H9 (cell line): ENCODE data around the gene NPHP4. TPM values are rescaled to one million over a fixed set of nuclear protein-coding genes. Genes with fewer than 3 reads are reported as not detected.

Experiments used
- DNase-seq: peaks from one replicate; pipeline ENCODE4 v3.0.0-alpha.2; 2017
- H2AFZ ChIP-seq: one replicate; pipeline ENCODE4 v1.6.1; 2013; ENCODE audit warnings: mild to moderate bottlenecking, low read length, control low read depth, moderate library complexity
- H2AK5ac ChIP-seq: 2 replicates; pipeline ENCODE4 v1.6.1; 2013; ENCODE audit warnings: low read length, control low read depth, mixed read lengths; ENCODE audit not compliant: insufficient read length
- H2BK120ac ChIP-seq: one replicate; pipeline ENCODE4 v1.6.1; 2013; ENCODE audit warnings: low read depth, mild to moderate bottlenecking, low read length, control low read depth, inconsistent platforms; ENCODE audit not compliant: poor library complexity, severe bottlenecking
- H2BK12ac ChIP-seq: 2 replicates; pipeline ENCODE4 v1.6.1; 2013; ENCODE audit warnings: low read length, control low read depth, mixed read lengths, low read depth; ENCODE audit not compliant: insufficient read length
- H2BK15ac ChIP-seq: 2 replicates; pipeline ENCODE4 v1.6.1; 2013; ENCODE audit warnings: low read depth, low read length, control low read depth
- H2BK20ac ChIP-seq: one replicate; pipeline ENCODE4 v1.6.1; 2013; ENCODE audit warnings: low read depth, mild to moderate bottlenecking, low read length, control low read depth, inconsistent platforms; ENCODE audit not compliant: poor library complexity, severe bottlenecking
- H2BK5ac ChIP-seq: 2 replicates; pipeline ENCODE4 v1.6.1; 2013; ENCODE audit warnings: low read length, control low read depth, mixed read lengths; ENCODE audit not compliant: insufficient read length
- H3K14ac ChIP-seq: 2 replicates; pipeline ENCODE4 v1.6.1; 2013; ENCODE audit warnings: low read length, control low read depth; ENCODE audit not compliant: insufficient read depth
- H3K18ac ChIP-seq: 2 replicates; pipeline ENCODE4 v1.6.1; 2013; ENCODE audit warnings: low read depth, mild to moderate bottlenecking, mixed read lengths, low read length, control low read depth; ENCODE audit not compliant: insufficient read length
- H3K23ac ChIP-seq: 2 replicates; pipeline ENCODE4 v1.6.1; 2013; ENCODE audit warnings: low read length, control low read depth, mixed read lengths, low read depth; ENCODE audit not compliant: insufficient read length
- H3K23me2 ChIP-seq: 2 replicates; pipeline ENCODE4 v1.6.1; 2013; ENCODE audit warnings: low read depth, mild to moderate bottlenecking, mixed read lengths, low read length, control low read depth; ENCODE audit not compliant: insufficient read length, poor library complexity, severe bottlenecking
- H3K27ac ChIP-seq: 2 replicates; pipeline ENCODE4 v1.5.1; 2013; ENCODE audit warnings: low read length, control low read depth, mixed read lengths, low read depth; ENCODE audit not compliant: insufficient read length
- H3K27me3 ChIP-seq: 2 replicates; pipeline ENCODE4 v1.6.1; 2013; ENCODE audit warnings: low read length, control low read depth, inconsistent platforms; ENCODE audit not compliant: insufficient read depth
- H3K4ac ChIP-seq: 2 replicates; pipeline ENCODE4 v1.6.1; 2013; ENCODE audit warnings: low read depth, mild to moderate bottlenecking, control low read depth, inconsistent platforms, low read length, moderate library complexity
- H3K4me1 ChIP-seq: 2 replicates; pipeline ENCODE4 v1.6.1; 2013; ENCODE audit warnings: low read length, control low read depth, inconsistent platforms; ENCODE audit not compliant: insufficient read depth
- H3K4me2 ChIP-seq: 2 replicates; pipeline ENCODE4 v1.6.1; 2013; ENCODE audit warnings: low read length, control low read depth, mixed read lengths; ENCODE audit not compliant: insufficient read length, insufficient read depth
- H3K56ac ChIP-seq: 2 replicates; pipeline ENCODE4 v1.6.1; 2013; ENCODE audit warnings: low read depth, mild to moderate bottlenecking, mixed read lengths, low read length, control low read depth; ENCODE audit not compliant: insufficient read length
- H3K79me1 ChIP-seq: 2 replicates; pipeline ENCODE4 v1.6.1; 2013; ENCODE audit warnings: low read depth, mild to moderate bottlenecking, moderate library complexity, low read length, control low read depth, inconsistent platforms; ENCODE audit not compliant: insufficient read depth, poor library complexity, severe bottlenecking
- H3K79me2 ChIP-seq: 2 replicates; pipeline ENCODE4 v1.6.1; 2013; ENCODE audit warnings: low read length, control low read depth, inconsistent platforms; ENCODE audit not compliant: insufficient read depth
- H3K9ac ChIP-seq: 2 replicates; pipeline ENCODE4 v1.6.1; 2013; ENCODE audit warnings: low read length, control low read depth, mixed read lengths; ENCODE audit not compliant: insufficient read length; ENCODE audit errors: extremely low read depth
- H3K9me3 ChIP-seq: one replicate; pipeline ENCODE4 v1.6.1; 2013; ENCODE audit warnings: low read depth, low read length, inconsistent platforms; ENCODE audit not compliant: control insufficient read depth
- H3T11ph ChIP-seq: one replicate; pipeline ENCODE4 v1.6.1; 2013; ENCODE audit warnings: mild to moderate bottlenecking, low read length, control low read depth, inconsistent platforms
- H4K20me1 ChIP-seq: one replicate; pipeline ENCODE4 v1.6.1; 2013; ENCODE audit not compliant: control insufficient read depth, insufficient read length, insufficient read depth
- H4K5ac ChIP-seq: 2 replicates; pipeline ENCODE4 v1.6.1; 2013; ENCODE audit warnings: low read depth, mild to moderate bottlenecking, mixed read lengths, low read length, control low read depth; ENCODE audit not compliant: insufficient read length
- H4K8ac ChIP-seq: replicated peaks from 2 replicates; pipeline ENCODE4 v1.6.1; 2013; ENCODE audit warnings: low read length, control low read depth, mixed read lengths, low read depth; ENCODE audit not compliant: insufficient read length
- H4K91ac ChIP-seq: 2 replicates; pipeline ENCODE4 v1.6.1; 2013; ENCODE audit warnings: low read depth, mild to moderate bottlenecking, moderate library complexity, mixed read lengths, low read length, control low read depth; ENCODE audit not compliant: insufficient read length
- H3K27ac Mint-ChIP-seq, 3 experiments: 2 replicates in 2 of 3; 3 replicates in 1 of 3; pipeline ENCODE4 v1.8.0; 2020 to 2021; ENCODE audit warnings: mixed read lengths in 3 of 3, mild to moderate bottlenecking in 1 of 3, moderate library complexity in 1 of 3
- H3K27me3 Mint-ChIP-seq: 2 replicates; pipeline ENCODE4 v1.8.0; 2021; ENCODE audit warnings: low read depth, mild to moderate bottlenecking, moderate library complexity, mixed read lengths
- H3K36me3 Mint-ChIP-seq, 3 experiments: 2 replicates in 2 of 3; 3 replicates in 1 of 3; pipeline ENCODE4 v1.8.0; 2020 to 2021; ENCODE audit warnings: low read depth in 3 of 3, mixed read lengths in 3 of 3; ENCODE audit not compliant: insufficient read depth in 1 of 3
- H3K4me1 Mint-ChIP-seq, 2 experiments: 2 replicates each; pipeline ENCODE4 v1.8.0; 2020; ENCODE audit warnings: mixed read lengths in 2 of 2
- H3K4me3 Mint-ChIP-seq, 2 experiments: 2 replicates in 1 of 2; 3 replicates in 1 of 2; pipeline ENCODE4 v1.8.0; 2020 to 2021; ENCODE audit warnings: mild to moderate bottlenecking in 2 of 2, mixed read lengths in 2 of 2, moderate library complexity in 1 of 2
- H3K9me3 Mint-ChIP-seq, 2 experiments: 2 replicates in 1 of 2; 3 replicates in 1 of 2; pipeline ENCODE4 v1.8.0; 2020; ENCODE audit warnings: mild to moderate bottlenecking in 2 of 2, mixed read lengths in 2 of 2, moderate library complexity in 1 of 2
- whole genome bisulfite sequencing: extraction: QIAGEN DNeasy Blood & Tissue Kit; methylation state at CpG from one replicate; pipeline ENCODE4 v1.1.7; 2013; ENCODE audit warnings: missing lambda C conversion rate, low lambda C conversion rate, mixed read lengths; ENCODE audit not compliant: insufficient read length; ENCODE audit errors: extremely low coverage; 5-methylcytosine and 5-hydroxymethylcytosine counted together
- total RNA-seq: library from RNA; stranded (reverse); gene quantifications from 2 replicates; pipeline ENCODE4 v1.2.1, GENCODE V29; 2021
- TF ChIP-seq, protein P1 (sequence below): fragments of 200-600 bp; sonication (generic); conservative IDR thresholded peaks from 3 replicates; pipeline ENCODE4 v1.8.0; 2021; ENCODE audit warnings: antibody characterized with exemption, mild to moderate bottlenecking

Gene NPHP4
- total RNA-seq, 1 experiment from 2014 or later = 17.6 TPM

DNA sequence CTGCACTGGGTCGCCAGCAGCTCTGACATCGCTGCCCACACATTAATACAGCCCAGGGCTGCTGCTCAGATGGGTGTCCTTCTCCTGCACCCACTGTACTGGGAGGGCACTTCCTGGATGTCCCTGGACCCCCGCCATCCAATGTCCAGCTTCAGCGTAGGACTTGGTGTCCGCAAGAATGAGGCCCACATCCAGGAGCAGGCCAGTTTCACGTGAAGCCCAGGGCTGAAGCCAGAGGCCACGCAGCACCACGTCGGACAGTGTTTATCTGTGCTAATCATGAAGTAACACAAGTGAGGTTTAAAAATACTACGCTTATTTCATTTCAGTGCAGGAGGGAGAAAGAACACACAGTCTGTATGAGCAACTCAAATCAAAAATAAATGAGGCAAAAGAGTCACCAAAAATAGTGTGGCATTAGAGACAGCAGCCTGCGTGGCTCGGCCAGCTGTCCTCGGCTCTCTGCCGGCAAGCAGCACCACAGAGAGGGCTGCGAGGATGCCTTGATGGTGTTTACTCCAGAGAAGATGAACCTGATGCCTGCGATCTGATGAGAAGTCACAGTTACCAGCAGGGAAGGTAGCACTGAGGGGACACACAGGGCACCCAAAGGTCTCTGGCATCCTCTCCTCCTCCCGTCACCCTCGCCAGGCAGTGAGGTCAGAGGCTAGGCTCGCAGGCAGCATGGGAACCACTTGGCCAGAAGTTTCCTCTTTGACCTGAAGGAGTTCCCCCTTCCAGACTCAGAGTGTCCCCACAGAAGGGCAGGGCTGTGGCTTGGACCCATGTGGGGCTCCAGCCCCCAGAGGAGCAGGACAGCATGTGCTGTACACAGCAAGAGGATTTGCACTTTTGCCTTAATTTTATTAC lies 22.1 kb upstream of the NPHP4 start:
- no peak for DNase-seq
- Mint-ChIP-seq H3K9me3 (no peaks in the 10 kb centered on the region), H3K4me1 (no peaks in the 10 kb centered on the region), H3K36me3 (peaks cover 0 to 1% (median 0%) of the 10 kb centered on the region in 3 experiments; a peak in 1 of 7 replicates), H3K4me3 (no peak overlapping the region), H3K27me3 (peaks cover 14% of the 10 kb centered on the region), H3K27ac (peak overlapping the region in 1 of 3 experiments; percentile 81; a peak in 3 of 7 replicates)
- H3K27ac ChIP-seq = no peak overlapping the region
- no peak overlapping the region for H3K23ac ChIP-seq
- no peak overlapping the region for H2BK5ac ChIP-seq
- H2BK120ac ChIP-seq = no peak overlapping the region
- no peaks in the 10 kb centered on the region for H3K9me3 ChIP-seq
- no peak overlapping the region for H3K14ac ChIP-seq
- no peak overlapping the region for H3T11ph ChIP-seq
- H4K20me1 ChIP-seq = no peaks in the 10 kb centered on the region
- H3K4me2 ChIP-seq = no peak overlapping the region
- H3K79me1 ChIP-seq = no peaks in the 10 kb centered on the region
- TF ChIP-seq, protein P1, sequence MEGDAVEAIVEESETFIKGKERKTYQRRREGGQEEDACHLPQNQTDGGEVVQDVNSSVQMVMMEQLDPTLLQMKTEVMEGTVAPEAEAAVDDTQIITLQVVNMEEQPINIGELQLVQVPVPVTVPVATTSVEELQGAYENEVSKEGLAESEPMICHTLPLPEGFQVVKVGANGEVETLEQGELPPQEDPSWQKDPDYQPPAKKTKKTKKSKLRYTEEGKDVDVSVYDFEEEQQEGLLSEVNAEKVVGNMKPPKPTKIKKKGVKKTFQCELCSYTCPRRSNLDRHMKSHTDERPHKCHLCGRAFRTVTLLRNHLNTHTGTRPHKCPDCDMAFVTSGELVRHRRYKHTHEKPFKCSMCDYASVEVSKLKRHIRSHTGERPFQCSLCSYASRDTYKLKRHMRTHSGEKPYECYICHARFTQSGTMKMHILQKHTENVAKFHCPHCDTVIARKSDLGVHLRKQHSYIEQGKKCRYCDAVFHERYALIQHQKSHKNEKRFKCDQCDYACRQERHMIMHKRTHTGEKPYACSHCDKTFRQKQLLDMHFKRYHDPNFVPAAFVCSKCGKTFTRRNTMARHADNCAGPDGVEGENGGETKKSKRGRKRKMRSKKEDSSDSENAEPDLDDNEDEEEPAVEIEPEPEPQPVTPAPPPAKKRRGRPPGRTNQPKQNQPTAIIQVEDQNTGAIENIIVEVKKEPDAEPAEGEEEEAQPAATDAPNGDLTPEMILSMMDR = no peak
- H3K23me2 ChIP-seq = no peaks in the 10 kb centered on the region
- H3K27me3 ChIP-seq = no peaks in the 10 kb centered on the region
- no peaks in the 10 kb centered on the region for H3K4me1 ChIP-seq
- no peak overlapping the region for H2AFZ ChIP-seq
- no peak overlapping the region for H4K8ac ChIP-seq
- no peaks in the 10 kb centered on the region for H3K79me2 ChIP-seq
- H2BK20ac ChIP-seq = no peak overlapping the region
- no peak overlapping the region for H2BK15ac ChIP-seq
- H3K56ac ChIP-seq = no peak overlapping the region
- no peak overlapping the region for H4K91ac ChIP-seq
- H3K4ac ChIP-seq = no peak overlapping the region
- H3K9ac ChIP-seq = no peak overlapping the region
- no peak overlapping the region for H3K18ac ChIP-seq
- no peak overlapping the region for H4K5ac ChIP-seq
- no peak overlapping the region for H2BK12ac ChIP-seq
- no CpG with 5 or more reads among the region's 19 CpGs for WGBS
- H2AK5ac ChIP-seq = no peak overlapping the region
